HCT116 (cell line): ENCODE measurements around the gene EMP1. TPM values are rescaled to one million over a fixed set of nuclear protein-coding genes. Genes with fewer than 3 reads are reported as not detected.

ENCODE experiments used
- ATAC-seq: fragments of 200-7000 bp; cut with Tn5 transposase; 2 replicates; pipeline ENCODE4 v1.9.1; 2020; ENCODE audit warnings: mild to moderate bottlenecking, moderate library complexity
- BruUV-seq: library from RNA; stranded (reverse); fragments of 400-500 nt; replicated peaks from 2 replicates; lab custom pipeline; 2021; lab: Mats Ljungman, UMichigan
- CTCF ChIA-PET: fragments of 300-600 bp; sonication (Branson Sonifier 250); formaldehyde crosslinking; loops from one replicate; lab custom pipeline; 2021; ENCODE audit warnings: antibody characterized with exemption; lab: Charles Lee
- POLR2A ChIA-PET: fragments of 300-600, 350-600 bp; sonication (Branson Sonifier 250); formaldehyde crosslinking; loops from one replicate; lab custom pipeline; 2021; ENCODE audit warnings: antibody characterized with exemption; lab: Charles Lee
- RAD21 ChIA-PET, 2 experiments: fragments of 300-600 bp; sonication (Branson Sonifier 250); formaldehyde crosslinking; loops; one replicate each; lab custom pipeline; 2023; ENCODE audit warnings: low total read pairs in 2 of 2; ENCODE audit not compliant: uncharacterized antibody in 2 of 2, unreplicated experiment in 2 of 2, low non-redundant PET in 1 of 2; lab: Charles Lee
- DNase-seq: peaks from one replicate; pipeline ENCODE4 v3.0.0-alpha.2; 2010; ENCODE audit warnings: low read depth, low spot score
- H2AFZ ChIP-seq: fragments of 200-600 bp; shearing (Covaris generic), sonication (generic); 2 replicates; pipeline ENCODE4 v1.6.1; 2017; ENCODE audit warnings: low read depth, mixed run types, mixed read lengths, antibody characterized with exemption, low read length; ENCODE audit not compliant: poor library complexity, severe bottlenecking
- H3K27ac ChIP-seq: 2 replicates; pipeline ENCODE4 v1.5.1; 2012; ENCODE audit warnings: low read depth, low read length
- H3K27me3 ChIP-seq: fragments of 200-600 bp; sonication (generic); 2 replicates; pipeline ENCODE4 v1.6.1; 2016; ENCODE audit warnings: mixed run types, low read length, mixed read lengths; ENCODE audit not compliant: insufficient read depth
- H3K36me3 ChIP-seq, 2 experiments: fragments of 200-500 bp in 1 of 2; fragments of 200-600 bp in 1 of 2; sonication (Bioruptor generic) in 1 of 2; sonication (generic) in 1 of 2; 2 replicates each; pipeline versions ENCODE4 v1.5.1 to v1.6.1; 2014 to 2016; ENCODE audit warnings: low read length in 2 of 2, inconsistent platforms in 1 of 2, mixed read lengths in 1 of 2, mixed run types in 1 of 2; ENCODE audit not compliant: insufficient read depth in 2 of 2, control insufficient read depth in 1 of 2
- H3K4me1 ChIP-seq, 2 experiments: fragments of 200-600 bp in 1 of 2; sonication (generic) in 1 of 2; 2 replicates each; pipeline versions ENCODE4 v1.5.1 to v1.6.1; 2012 to 2017; ENCODE audit warnings: low read length in 2 of 2, inconsistent platforms in 1 of 2, mild to moderate bottlenecking in 1 of 2, mixed read lengths in 1 of 2, mixed run types in 1 of 2, moderate library complexity in 1 of 2; ENCODE audit not compliant: insufficient read depth in 2 of 2, control insufficient read depth in 1 of 2
- H3K4me2 ChIP-seq: fragments of 200-600 bp; sonication (generic); 2 replicates; pipeline ENCODE4 v1.6.1; 2017; ENCODE audit warnings: mixed run types, low read length, mixed read lengths
- H3K4me3 ChIP-seq, 2 experiments: fragments of 200-600 bp in 1 of 2; sonication (generic) in 1 of 2; replicated peaks in 1 of 2; 2 replicates each; pipeline ENCODE4 v1.5.1; 2011 to 2016; ENCODE audit warnings: low read length in 2 of 2, control low read depth in 1 of 2, low read depth in 1 of 2, mild to moderate bottlenecking in 1 of 2, mixed read lengths in 1 of 2, mixed run types in 1 of 2
- H3K79me2 ChIP-seq: fragments of 200-600 bp; sonication (generic); 2 replicates; pipeline ENCODE4 v1.6.1; 2017; ENCODE audit warnings: mild to moderate bottlenecking, mixed run types, low read length, moderate library complexity, mixed read lengths; ENCODE audit not compliant: insufficient read depth
- H3K9ac ChIP-seq: fragments of 200-600 bp; sonication (generic); 2 replicates; pipeline ENCODE4 v1.6.1; 2016; ENCODE audit warnings: low read length, mixed read lengths
- H3K9me2 ChIP-seq: fragments of 200-600 bp; sonication (generic), shearing (Covaris generic); 2 replicates; pipeline ENCODE4 v1.6.1; 2017; ENCODE audit warnings: mixed run types, mild to moderate bottlenecking, moderate library complexity; ENCODE audit not compliant: insufficient read depth
- H3K9me3 ChIP-seq, 2 experiments: fragments of 200-500 bp in 1 of 2; fragments of 200-600 bp in 1 of 2; sonication (Bioruptor generic) in 1 of 2; sonication (generic) in 1 of 2; 2 replicates each; pipeline ENCODE4 v1.6.1; 2014 to 2017; ENCODE audit warnings: low read length in 2 of 2, mixed read lengths in 2 of 2, inconsistent platforms in 1 of 2, low read depth in 1 of 2, mild to moderate bottlenecking in 1 of 2, mixed run types in 1 of 2, moderate library complexity in 1 of 2; ENCODE audit not compliant: control insufficient read depth in 1 of 2, insufficient read depth in 1 of 2
- H4K20me1 ChIP-seq: fragments of 200-600 bp; sonication (generic), shearing (Covaris generic); 2 replicates; pipeline ENCODE4 v1.6.1; 2017; ENCODE audit warnings: mixed run types, mild to moderate bottlenecking, moderate library complexity; ENCODE audit not compliant: insufficient read depth
- CBX3 ChIP-seq: IDR thresholded peaks from 2 replicates; pipeline ENCODE4 v1.6.1; 2012; ENCODE audit warnings: low read depth
- CEBPB ChIP-seq: IDR thresholded peaks from 2 replicates; pipeline ENCODE4 v1.6.1; 2012; ENCODE audit warnings: low read depth
- EGR1 ChIP-seq: IDR thresholded peaks from 2 replicates; pipeline ENCODE4 v1.6.1; 2012; ENCODE audit warnings: low read depth
- ELF1 ChIP-seq: IDR thresholded peaks from 2 replicates; pipeline ENCODE4 v1.6.1; 2012; ENCODE audit warnings: low read depth, borderline replicate concordance
- EZH2phosphoT487 ChIP-seq: fragments of 200-600 bp; IDR thresholded peaks from 2 replicates; pipeline ENCODE4 v1.6.1; 2018; ENCODE audit warnings: antibody characterized with exemption, borderline replicate concordance
- POLR2AphosphoS5 ChIP-seq: IDR thresholded peaks from 2 replicates; pipeline ENCODE4 v1.6.1; 2011; ENCODE audit warnings: mild to moderate bottlenecking, low read depth, low read length, moderate library complexity
- RAD21 ChIP-seq: IDR thresholded peaks from 2 replicates; pipeline ENCODE4 v1.6.1; 2012; ENCODE audit warnings: low read depth, mild to moderate bottlenecking
- SIN3A ChIP-seq: IDR thresholded peaks from 2 replicates; pipeline ENCODE4 v1.6.1; 2012; ENCODE audit warnings: low read depth
- SP1 ChIP-seq: IDR thresholded peaks from 2 replicates; pipeline ENCODE4 v1.6.1; 2012; ENCODE audit warnings: low read depth
- YY1 ChIP-seq: IDR thresholded peaks from 2 replicates; pipeline ENCODE4 v1.6.1; 2011; ENCODE audit warnings: low read length, low read depth, moderate library complexity, mild to moderate bottlenecking; ENCODE audit not compliant: insufficient replicate concordance; ENCODE audit errors: extremely low read depth
- ZFX ChIP-seq: fragments of 450-650 bp; IDR thresholded peaks from 2 replicates; pipeline ENCODE4 v1.6.1; 2017
- ZNF274 ChIP-seq: fragments of 200-500 bp; sonication (Bioruptor generic); IDR thresholded peaks from 2 replicates; pipeline ENCODE4 v1.6.1; 2014; ENCODE audit warnings: mild to moderate bottlenecking, low read depth, low read length, inconsistent platforms
- intact Hi-C: fragments of 100-400 bp; cut with micrococcal nuclease; formaldehyde crosslinking; loops from 2 replicates; pipeline ENCODE4 v1.10.0; 2022
- total RNA-seq: library from RNA; stranded (reverse); gene quantifications from one replicate; pipeline ENCODE4 v1.2.1, GENCODE V29; 2021; ENCODE audit not compliant: unreplicated experiment
- TF ChIP-seq, protein P1 (sequence below), 3 experiments: fragments of 200-600 bp in 1 of 3; sonication (generic) in 1 of 3; IDR thresholded peaks in 2 of 3; conservative IDR thresholded peaks in 1 of 3; 2 replicates each; pipeline ENCODE4 v1.5.1; 2012 to 2017; ENCODE audit warnings: low read depth in 2 of 3, low read length in 2 of 3, antibody characterized with exemption in 1 of 3, borderline replicate concordance in 1 of 3, control low read depth in 1 of 3, mild to moderate bottlenecking in 1 of 3, mixed read lengths in 1 of 3, mixed run types in 1 of 3, moderate library complexity in 1 of 3; ENCODE audit not compliant: insufficient read depth in 1 of 3
- TF ChIP-seq, protein P2 (sequence below): IDR thresholded peaks from 2 replicates; pipeline ENCODE4 v1.6.1; 2011; ENCODE audit warnings: mild to moderate bottlenecking, low read length, moderate library complexity; ENCODE audit not compliant: insufficient replicate concordance; ENCODE audit errors: extremely low read depth
- TF ChIP-seq, protein P3 (sequence below): IDR thresholded peaks from 2 replicates; pipeline ENCODE4 v1.6.1; 2012; ENCODE audit warnings: low read depth
- TF ChIP-seq, protein P4 (sequence below): IDR thresholded peaks from 2 replicates; pipeline ENCODE4 v1.6.1; 2012

EMP1 gene
- total RNA-seq, 1 experiment from 2014 or later = 110 TPM

DNA sequence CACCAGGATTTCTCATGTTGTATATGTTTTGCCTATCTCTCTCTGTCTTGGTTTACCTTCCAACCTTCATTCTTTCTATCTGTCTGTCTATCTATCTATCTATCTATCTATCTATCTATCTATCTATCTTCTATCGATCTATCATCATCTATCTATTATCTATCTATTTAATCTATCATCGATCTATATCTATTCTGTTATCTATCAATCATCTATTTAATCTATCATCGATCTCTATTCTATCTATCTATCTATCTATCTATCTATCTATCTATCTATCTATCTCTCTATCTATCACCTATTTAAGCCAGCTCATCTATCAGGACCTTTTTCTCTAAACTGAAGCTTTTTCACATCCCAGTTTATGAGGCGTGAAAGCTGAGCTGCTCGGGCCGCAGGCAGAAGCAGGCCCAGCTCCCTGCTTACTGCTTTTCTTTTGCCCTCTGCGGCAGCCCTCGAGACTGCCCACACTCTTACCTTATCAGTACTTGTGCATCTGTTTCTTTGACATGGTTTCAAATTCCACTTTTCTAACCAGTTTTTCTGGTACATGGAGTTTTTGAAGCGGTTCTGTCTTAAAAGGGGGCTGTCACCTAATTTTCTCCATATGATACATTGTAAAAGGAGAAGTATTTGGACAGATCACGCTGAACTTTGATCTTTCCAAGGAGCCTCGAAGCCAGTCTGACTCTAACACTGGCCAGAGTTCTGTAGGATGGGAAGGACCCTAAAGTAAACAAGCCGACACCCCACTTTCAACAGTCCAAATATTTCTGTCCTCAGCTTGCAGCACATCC, 48.6 kb upstream of the EMP1 start:
- CTCF ChIA-PET = no interaction called here
- H2AFZ ChIP-seq = no peak overlapping the region
- no peak overlapping the region for H3K9ac ChIP-seq
- H3K4me1 ChIP-seq = peaks cover 0 to 5% of the 10 kb centered on the region in 2 experiments; a peak in 1 of 4 replicates
- H3K27me3 ChIP-seq = no peaks in the 10 kb centered on the region
- no peak for ATAC-seq
- BruUV-seq = no TSS peak
- POLR2A ChIA-PET = no interaction called here
- H3K27ac ChIP-seq = no peak overlapping the region
- no peak for DNase-seq
- no peak overlapping the region for H3K4me3 ChIP-seq
- no peaks in the 10 kb centered on the region for H4K20me1 ChIP-seq
- no peaks in the 10 kb centered on the region for H3K36me3 ChIP-seq
- RAD21 ChIA-PET = no interaction called here
- H3K9me3 ChIP-seq = no peaks in the 10 kb centered on the region
- no peak for TF ChIP-seq CEBPB
- TF ChIP-seq, protein P1, sequence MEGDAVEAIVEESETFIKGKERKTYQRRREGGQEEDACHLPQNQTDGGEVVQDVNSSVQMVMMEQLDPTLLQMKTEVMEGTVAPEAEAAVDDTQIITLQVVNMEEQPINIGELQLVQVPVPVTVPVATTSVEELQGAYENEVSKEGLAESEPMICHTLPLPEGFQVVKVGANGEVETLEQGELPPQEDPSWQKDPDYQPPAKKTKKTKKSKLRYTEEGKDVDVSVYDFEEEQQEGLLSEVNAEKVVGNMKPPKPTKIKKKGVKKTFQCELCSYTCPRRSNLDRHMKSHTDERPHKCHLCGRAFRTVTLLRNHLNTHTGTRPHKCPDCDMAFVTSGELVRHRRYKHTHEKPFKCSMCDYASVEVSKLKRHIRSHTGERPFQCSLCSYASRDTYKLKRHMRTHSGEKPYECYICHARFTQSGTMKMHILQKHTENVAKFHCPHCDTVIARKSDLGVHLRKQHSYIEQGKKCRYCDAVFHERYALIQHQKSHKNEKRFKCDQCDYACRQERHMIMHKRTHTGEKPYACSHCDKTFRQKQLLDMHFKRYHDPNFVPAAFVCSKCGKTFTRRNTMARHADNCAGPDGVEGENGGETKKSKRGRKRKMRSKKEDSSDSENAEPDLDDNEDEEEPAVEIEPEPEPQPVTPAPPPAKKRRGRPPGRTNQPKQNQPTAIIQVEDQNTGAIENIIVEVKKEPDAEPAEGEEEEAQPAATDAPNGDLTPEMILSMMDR (IDR thresholded peaks at IDR 0.05 in 2 of 3, conservative IDR thresholded peaks at IDR 0.05 in 1 of 3; ENCODE audit: borderline replicate concordance in 1 of 3, insufficient read depth in 1 of 3, low read depth in 2 of 3, low read length in 2 of 3) = no peak
- TF ChIP-seq, protein P2, sequence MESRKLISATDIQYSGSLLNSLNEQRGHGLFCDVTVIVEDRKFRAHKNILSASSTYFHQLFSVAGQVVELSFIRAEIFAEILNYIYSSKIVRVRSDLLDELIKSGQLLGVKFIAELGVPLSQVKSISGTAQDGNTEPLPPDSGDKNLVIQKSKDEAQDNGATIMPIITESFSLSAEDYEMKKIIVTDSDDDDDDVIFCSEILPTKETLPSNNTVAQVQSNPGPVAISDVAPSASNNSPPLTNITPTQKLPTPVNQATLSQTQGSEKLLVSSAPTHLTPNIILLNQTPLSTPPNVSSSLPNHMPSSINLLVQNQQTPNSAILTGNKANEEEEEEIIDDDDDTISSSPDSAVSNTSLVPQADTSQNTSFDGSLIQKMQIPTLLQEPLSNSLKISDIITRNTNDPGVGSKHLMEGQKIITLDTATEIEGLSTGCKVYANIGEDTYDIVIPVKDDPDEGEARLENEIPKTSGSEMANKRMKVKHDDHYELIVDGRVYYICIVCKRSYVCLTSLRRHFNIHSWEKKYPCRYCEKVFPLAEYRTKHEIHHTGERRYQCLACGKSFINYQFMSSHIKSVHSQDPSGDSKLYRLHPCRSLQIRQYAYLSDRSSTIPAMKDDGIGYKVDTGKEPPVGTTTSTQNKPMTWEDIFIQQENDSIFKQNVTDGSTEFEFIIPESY = no peak
- no peak for TF ChIP-seq ZFX
- TF ChIP-seq SIN3A = no peak
- TF ChIP-seq, protein P3, sequence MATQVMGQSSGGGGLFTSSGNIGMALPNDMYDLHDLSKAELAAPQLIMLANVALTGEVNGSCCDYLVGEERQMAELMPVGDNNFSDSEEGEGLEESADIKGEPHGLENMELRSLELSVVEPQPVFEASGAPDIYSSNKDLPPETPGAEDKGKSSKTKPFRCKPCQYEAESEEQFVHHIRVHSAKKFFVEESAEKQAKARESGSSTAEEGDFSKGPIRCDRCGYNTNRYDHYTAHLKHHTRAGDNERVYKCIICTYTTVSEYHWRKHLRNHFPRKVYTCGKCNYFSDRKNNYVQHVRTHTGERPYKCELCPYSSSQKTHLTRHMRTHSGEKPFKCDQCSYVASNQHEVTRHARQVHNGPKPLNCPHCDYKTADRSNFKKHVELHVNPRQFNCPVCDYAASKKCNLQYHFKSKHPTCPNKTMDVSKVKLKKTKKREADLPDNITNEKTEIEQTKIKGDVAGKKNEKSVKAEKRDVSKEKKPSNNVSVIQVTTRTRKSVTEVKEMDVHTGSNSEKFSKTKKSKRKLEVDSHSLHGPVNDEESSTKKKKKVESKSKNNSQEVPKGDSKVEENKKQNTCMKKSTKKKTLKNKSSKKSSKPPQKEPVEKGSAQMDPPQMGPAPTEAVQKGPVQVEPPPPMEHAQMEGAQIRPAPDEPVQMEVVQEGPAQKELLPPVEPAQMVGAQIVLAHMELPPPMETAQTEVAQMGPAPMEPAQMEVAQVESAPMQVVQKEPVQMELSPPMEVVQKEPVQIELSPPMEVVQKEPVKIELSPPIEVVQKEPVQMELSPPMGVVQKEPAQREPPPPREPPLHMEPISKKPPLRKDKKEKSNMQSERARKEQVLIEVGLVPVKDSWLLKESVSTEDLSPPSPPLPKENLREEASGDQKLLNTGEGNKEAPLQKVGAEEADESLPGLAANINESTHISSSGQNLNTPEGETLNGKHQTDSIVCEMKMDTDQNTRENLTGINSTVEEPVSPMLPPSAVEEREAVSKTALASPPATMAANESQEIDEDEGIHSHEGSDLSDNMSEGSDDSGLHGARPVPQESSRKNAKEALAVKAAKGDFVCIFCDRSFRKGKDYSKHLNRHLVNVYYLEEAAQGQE = no peak
- no peak for TF ChIP-seq EZH2phosphoT487
- TF ChIP-seq YY1 = no peak
- no peak for TF ChIP-seq CBX3
- no peak for TF ChIP-seq RAD21
- no peak for TF ChIP-seq EGR1
- TF ChIP-seq POLR2AphosphoS5 = no peak
- no peak for TF ChIP-seq SP1
- TF ChIP-seq, protein P4, sequence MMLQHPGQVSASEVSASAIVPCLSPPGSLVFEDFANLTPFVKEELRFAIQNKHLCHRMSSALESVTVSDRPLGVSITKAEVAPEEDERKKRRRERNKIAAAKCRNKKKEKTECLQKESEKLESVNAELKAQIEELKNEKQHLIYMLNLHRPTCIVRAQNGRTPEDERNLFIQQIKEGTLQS = no peak
- no peak for TF ChIP-seq ZNF274
- no peak for TF ChIP-seq ELF1
- no peaks in the 10 kb centered on the region for H3K79me2 ChIP-seq
- H3K9me2 ChIP-seq = no peaks in the 10 kb centered on the region
- intact Hi-C loops = no loop called here
- H3K4me2 ChIP-seq = no peak overlapping the region
